Keratinocyte (primary cell): ENCODE measurements around the gene DHFR. TPM values are rescaled to one million over a fixed set of nuclear protein-coding genes. Genes with fewer than 3 reads are reported as not detected.

Experiments used
- DNase-seq: peaks from one replicate; pipeline ENCODE4 v3.0.0-alpha.2; 2011; ENCODE audit warnings: low read depth, missing footprints, low spot score
- FAIRE-seq: peaks from 2 replicates; lab custom pipeline; 2011; peaks lifted over from hg19 to GRCh38; lab: Jason Lieb, UNC
- H2AFZ ChIP-seq: 2 replicates; pipeline ENCODE4 v1.6.0; 2012; ENCODE audit warnings: low read length, control low read depth, inconsistent platforms; ENCODE audit not compliant: control insufficient read depth
- H3K27ac ChIP-seq: 2 replicates; pipeline ENCODE4 v1.5.1; 2011; ENCODE audit warnings: low read length; ENCODE audit not compliant: control insufficient read depth, insufficient read depth
- H3K27me3 ChIP-seq: 3 replicates; pipeline ENCODE4 v1.6.0; 2011; ENCODE audit warnings: low read length; ENCODE audit not compliant: control insufficient read depth, insufficient read depth; ENCODE audit errors: extremely low read depth
- H3K36me3 ChIP-seq, 2 experiments: 2 replicates in 1 of 2; 3 replicates in 1 of 2; pipeline ENCODE4 v1.5.1; 2011; ENCODE audit warnings: low read length in 2 of 2, mild to moderate bottlenecking in 1 of 2; ENCODE audit not compliant: control insufficient read depth in 2 of 2, insufficient read depth in 2 of 2; ENCODE audit errors: extremely low read depth in 1 of 2
- H3K4me1 ChIP-seq: 3 replicates; pipeline ENCODE4 v1.5.1; 2011; ENCODE audit warnings: low read length; ENCODE audit not compliant: control insufficient read depth, insufficient read depth; ENCODE audit errors: extremely low read depth
- H3K4me2 ChIP-seq: 3 replicates; pipeline ENCODE4 v1.6.0; 2011; ENCODE audit warnings: low read depth, low read length; ENCODE audit not compliant: control insufficient read depth, insufficient read depth; ENCODE audit errors: extremely low read depth
- H3K4me3 ChIP-seq, 3 experiments: fragments of 200-600 bp in 1 of 3; sonication (generic) in 1 of 3; 2 replicates in 2 of 3; 3 replicates in 1 of 3; pipeline ENCODE4 v1.5.1; 2011 to 2016; ENCODE audit warnings: low read length in 3 of 3, mild to moderate bottlenecking in 3 of 3, control low read depth in 2 of 3, inconsistent platforms in 1 of 3, low read depth in 1 of 3, mixed read lengths in 1 of 3, mixed run types in 1 of 3, moderate library complexity in 1 of 3; ENCODE audit not compliant: control insufficient read depth in 2 of 3, insufficient read depth in 2 of 3; ENCODE audit errors: extremely low read depth in 1 of 3
- H3K79me2 ChIP-seq: 2 replicates; pipeline ENCODE4 v1.6.0; 2012; ENCODE audit warnings: low read length; ENCODE audit not compliant: control insufficient read depth, insufficient read depth
- H3K9ac ChIP-seq: 3 replicates; pipeline ENCODE4 v1.6.0; 2011; ENCODE audit warnings: low read length; ENCODE audit not compliant: control insufficient read depth, insufficient read depth; ENCODE audit errors: extremely low read depth
- H3K9me1 ChIP-seq: 3 replicates; pipeline ENCODE4 v1.6.0; 2011; ENCODE audit warnings: low read length; ENCODE audit not compliant: control insufficient read depth, insufficient read depth; ENCODE audit errors: extremely low read depth
- H3K9me3 ChIP-seq: 2 replicates; pipeline ENCODE4 v1.5.1; 2012; ENCODE audit warnings: low read depth, low read length; ENCODE audit not compliant: control insufficient read depth
- H4K20me1 ChIP-seq: 3 replicates; pipeline ENCODE4 v1.6.0; 2011; ENCODE audit warnings: low read length; ENCODE audit not compliant: control insufficient read depth, insufficient read depth; ENCODE audit errors: extremely low read depth
- CTCF ChIP-seq, 3 experiments: IDR thresholded peaks in 1 of 3; conservative IDR thresholded peaks in 1 of 3; optimal IDR thresholded peaks in 1 of 3; 2 replicates in 2 of 3; 3 replicates in 1 of 3; pipeline versions ENCODE3 to v1.5.1; 2011; ENCODE audit warnings: low read length in 3 of 3, mild to moderate bottlenecking in 3 of 3, moderate library complexity in 2 of 3, control low read depth in 1 of 3, inconsistent platforms in 1 of 3; ENCODE audit not compliant: insufficient read depth in 2 of 3; ENCODE audit errors: extremely low read depth in 1 of 3
- EZH2 ChIP-seq: IDR thresholded peaks from one replicate; pipeline ENCODE4 v1.6.1; 2012; ENCODE audit warnings: inconsistent platforms, mild to moderate bottlenecking, low read length, moderate library complexity
- dilution Hi-C: fragments of 300-500 bp; cut with MboI; formaldehyde crosslinking; loops from one replicate; pipeline ENCODE4 v1.7.0; 2020; ENCODE audit warnings: low sequenced_read_pairs; ENCODE audit not compliant: extremely low pct_ligation_motif_present
- polyA plus RNA-seq, 5 experiments: library from polyadenylated mRNA; depleted of rRNA in 3 of 5; stranded (reverse) in 3 of 5; stranded (forward) in 1 of 5; unstranded in 1 of 5; fragments of >200 nt; gene quantifications; 1 replicate in 1 of 5; 2 replicates in 3 of 5; 3 replicates in 1 of 5; pipeline versions ENCODE4 v1.2.1 to v1.2.3, GENCODE V29; 2011 to 2012; ENCODE audit warnings: missing spikeins in 2 of 5, low read depth in 1 of 5, low replicate concordance in 1 of 5

The DHFR gene
- polyA plus RNA-seq, 1 donor (not counting 4 experiments of a cell fraction or from before 2014, with no cell fraction given) = 19.7 TPM

- no peak overlapping the region for H3K9ac ChIP-seq
- H2AFZ ChIP-seq = no peak overlapping the region
- H3K36me3 ChIP-seq = peaks cover 0 to 3% of the 10 kb centered on the region in 2 experiments
- H3K79me2 ChIP-seq = no peaks in the 10 kb centered on the region
- no peaks in the 10 kb centered on the region for H3K27me3 ChIP-seq
- no peaks in the 10 kb centered on the region for H3K9me3 ChIP-seq
- no peak overlapping the region for H3K4me3 ChIP-seq
- no peaks in the 10 kb centered on the region for H3K9me1 ChIP-seq
- no peaks in the 10 kb centered on the region for H4K20me1 ChIP-seq
- dilution Hi-C loops = no loop called here
- no peaks in the 10 kb centered on the region for H3K4me1 ChIP-seq
- no peak overlapping the region for H3K27ac ChIP-seq
- FAIRE-seq (no peak), DNase-seq (no peak)
- no peak overlapping the region for H3K4me2 ChIP-seq
- TF ChIP-seq EZH2 (no peak), CTCF (optimal IDR thresholded peaks at IDR 0.05 in 1 of 3, IDR thresholded peaks at IDR 0.05 in 1 of 3, conservative IDR thresholded peaks at IDR 0.05 in 1 of 3; ENCODE audit: extremely low read depth in 1 of 3, insufficient read depth in 2 of 3, low read length in 3 of 3) (no peak)
Observed at GRCh38 chr5:80701597-80701996, 46.8 kb upstream of the DHFR start.

GRCh38 chr5:80698369-80698768, 43.6 kb upstream of the DHFR start:
- TF ChIP-seq EZH2 = no peak
- no peak for TF ChIP-seq CTCF (optimal IDR thresholded peaks at IDR 0.05 in 1 of 3, IDR thresholded peaks at IDR 0.05 in 1 of 3, conservative IDR thresholded peaks at IDR 0.05 in 1 of 3; ENCODE audit: extremely low read depth in 1 of 3, insufficient read depth in 2 of 3, low read length in 3 of 3)
- no peaks in the 10 kb centered on the region for H3K79me2 ChIP-seq
- no peaks in the 10 kb centered on the region for H3K4me1 ChIP-seq
- no peaks in the 10 kb centered on the region for H4K20me1 ChIP-seq
- H3K27me3 ChIP-seq = no peaks in the 10 kb centered on the region
- FAIRE-seq (no peak), DNase-seq (no peak)
- dilution Hi-C loops = no loop called here
- H3K9me1 ChIP-seq = no peaks in the 10 kb centered on the region
- no peaks in the 10 kb centered on the region for H3K9me3 ChIP-seq
- H3K36me3 ChIP-seq = peaks cover 2 to 3% of the 10 kb centered on the region in 2 experiments
- H2AFZ ChIP-seq = no peak overlapping the region
- H3K4me3 ChIP-seq = no peak overlapping the region
- H3K27ac ChIP-seq = no peak overlapping the region
- H3K4me2 ChIP-seq = no peak overlapping the region
- no peak overlapping the region for H3K9ac ChIP-seq
